ENCODE results near the gene PPIG.
"Not testable (repeated sequence)": the region's sequence is repeated elsewhere in the genome, so short reads cannot be mapped to it uniquely, and the experiment has no call there.

The PPIG gene

GRCh38 chr2:169673106-169673505 is 89.0 kb downstream of the PPIG start:
- DNase-seq (ENCODE audit: low spot score): no peak
- no peak overlapping the region for H3K27ac ChIP-seq
- H3K4me3 ChIP-seq: no peak overlapping the region
- TF ChIP-seq CTCF (IDR thresholded peaks at IDR 0.05): no peak

GRCh38 chr2:169673921-169674320 is 89.8 kb downstream of the PPIG start:
- H3K27ac ChIP-seq: no peak overlapping the region
- DNase-seq (ENCODE audit: low spot score): no peak
- no peak overlapping the region for H3K4me3 ChIP-seq
- TF ChIP-seq CTCF (IDR thresholded peaks at IDR 0.05): no peak

- Histone ChIP-seq H3K4me3 (no peak overlapping the region), H3K27ac (no peak overlapping the region)
- TF ChIP-seq CTCF (IDR thresholded peaks at IDR 0.05): no peak
- no peak for DNase-seq (ENCODE audit: low spot score)
Observed at GRCh38 chr2:169676357-169676756, 92.2 kb downstream of the PPIG start.

DNA sequence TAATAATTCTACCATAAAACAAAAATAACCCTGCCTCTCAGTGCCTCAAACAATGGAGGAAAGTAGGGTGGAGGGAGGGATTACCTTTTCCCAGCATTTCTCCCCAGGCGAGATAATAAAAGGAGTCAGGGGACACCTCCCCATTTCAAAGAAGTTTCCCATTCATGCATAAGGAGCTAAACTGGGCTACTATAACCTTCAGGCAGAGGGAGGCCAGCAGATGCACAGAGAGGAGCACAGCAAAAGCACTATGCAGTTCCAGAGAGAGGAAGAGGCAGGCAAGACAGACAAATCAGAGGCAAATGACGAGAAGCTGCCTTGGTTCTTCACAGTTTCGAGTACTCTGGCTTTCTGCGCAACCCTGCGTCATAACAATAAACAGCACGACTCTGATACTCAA is 92.7 kb downstream of the PPIG start:
- DNase-seq (ENCODE audit: low spot score): no peak
- TF ChIP-seq CTCF (IDR thresholded peaks at IDR 0.05): no peak
- H3K27ac ChIP-seq: no peak overlapping the region
- no peak overlapping the region for H3K4me3 ChIP-seq

DNA sequence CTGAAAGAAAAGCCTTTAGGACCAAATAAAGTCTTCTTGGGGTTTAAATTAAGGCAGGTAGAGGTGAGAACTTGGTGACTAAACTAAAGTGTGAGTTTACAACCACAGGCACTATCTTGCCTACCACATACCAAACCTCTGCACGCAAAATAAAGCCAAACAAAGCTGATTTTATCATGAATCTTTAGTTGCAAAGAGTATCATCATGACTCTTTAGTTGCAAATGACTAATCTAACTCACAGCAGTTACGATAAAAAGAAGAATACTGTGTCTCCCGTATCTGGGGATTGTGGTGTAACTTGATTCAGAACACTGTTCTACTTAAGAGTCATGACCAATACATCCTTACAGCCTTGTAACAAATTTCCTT is 98.9 kb downstream of the PPIG start:
- H3K27ac ChIP-seq: no peak overlapping the region
- no peak overlapping the region for H3K4me3 ChIP-seq
- DNase-seq (ENCODE audit: low spot score): no peak
- no peak for TF ChIP-seq CTCF (IDR thresholded peaks at IDR 0.05)

DNA sequence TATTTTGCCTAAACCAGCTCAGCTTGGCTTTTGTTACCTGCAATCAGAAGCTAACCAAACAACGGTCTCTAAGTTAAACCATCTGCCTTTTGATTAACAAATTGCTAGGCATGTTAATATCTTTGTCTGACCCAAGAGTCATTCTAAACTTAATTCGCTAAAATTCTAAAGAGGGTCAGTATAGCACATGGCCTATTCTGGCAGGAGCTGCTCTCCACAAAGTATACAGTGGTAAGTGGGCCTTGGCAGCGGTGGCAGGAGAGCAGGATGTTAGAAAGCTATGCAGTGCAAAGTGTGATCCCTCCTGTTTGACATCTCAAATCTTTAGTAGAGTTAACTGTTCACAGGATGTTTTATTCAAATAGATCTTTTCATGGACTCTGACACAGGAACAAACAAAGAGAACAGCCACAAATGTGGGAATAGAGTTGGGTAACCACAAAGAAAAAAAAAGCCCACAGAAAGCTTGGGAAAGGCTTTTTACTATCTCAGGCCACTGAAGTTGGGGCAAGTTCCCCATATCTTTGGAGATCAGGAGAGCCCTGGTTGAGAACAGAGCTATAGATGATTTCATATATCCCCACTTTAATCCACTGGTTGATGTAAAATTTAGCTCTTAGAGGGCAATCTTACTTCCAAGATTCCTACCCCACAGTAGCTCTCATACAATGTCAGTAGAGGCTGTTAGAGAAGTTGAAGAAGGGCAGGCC is 99.4 kb downstream of the PPIG start:
- no peak for DNase-seq (ENCODE audit: low spot score)
- no peak for TF ChIP-seq CTCF (IDR thresholded peaks at IDR 0.05)
- H3K27ac ChIP-seq: no peak overlapping the region
- H3K4me3 ChIP-seq: no peak overlapping the region

DNA sequence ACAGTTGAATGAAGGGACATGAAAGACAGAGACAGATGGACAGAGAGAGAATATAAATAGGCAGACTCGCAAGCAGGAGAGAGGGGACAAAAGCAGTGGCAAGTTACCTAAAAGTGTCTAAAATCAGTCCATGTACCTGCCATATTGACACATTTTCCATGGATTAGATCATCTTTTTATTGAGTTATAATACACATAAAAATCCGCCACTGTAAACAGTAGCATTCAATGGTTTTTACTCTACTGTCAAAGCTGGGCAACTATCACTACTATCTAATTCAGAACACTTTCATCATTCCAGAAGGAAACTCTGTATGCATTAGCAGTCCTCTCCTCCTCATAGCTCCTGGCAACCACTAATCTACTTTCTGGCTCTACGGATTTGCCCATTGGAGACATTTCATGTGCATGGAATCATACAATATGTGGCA is 100.0 kb downstream of the PPIG start:
- Histone ChIP-seq H3K4me3 (no peak overlapping the region), H3K27ac (no peak overlapping the region)
- TF ChIP-seq CTCF (IDR thresholded peaks at IDR 0.05): no peak
- DNase-seq (ENCODE audit: low spot score): no peak

- H3K27ac ChIP-seq; DNase-seq (ENCODE audit: low spot score); H3K4me3 ChIP-seq: not testable (repeated sequence)
Observed at GRCh38 chr2:169684712-169685111, 100.6 kb downstream of the PPIG start.

DNA sequence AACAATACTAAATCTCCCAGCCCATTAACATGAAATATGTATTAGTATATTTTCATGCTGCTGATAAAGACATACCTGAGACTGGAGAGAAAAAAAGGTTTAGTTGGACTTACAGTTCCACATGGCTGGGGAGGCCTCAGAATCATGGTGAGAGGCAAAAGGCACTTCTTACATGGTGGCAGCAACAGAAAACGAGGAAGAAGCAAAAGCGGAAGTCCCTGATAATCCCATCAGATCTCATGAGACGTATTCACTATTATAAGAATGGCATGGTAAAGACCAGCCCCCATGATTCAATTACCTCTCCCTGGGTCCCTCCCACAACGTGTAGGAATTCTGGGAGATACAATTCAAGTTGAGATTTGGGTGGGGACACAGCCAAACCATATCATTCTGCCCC is 102.7 kb downstream of the PPIG start:
- DNase-seq (ENCODE audit: low spot score); H3K4me3 ChIP-seq; H3K27ac ChIP-seq: not testable (repeated sequence)

DNA sequence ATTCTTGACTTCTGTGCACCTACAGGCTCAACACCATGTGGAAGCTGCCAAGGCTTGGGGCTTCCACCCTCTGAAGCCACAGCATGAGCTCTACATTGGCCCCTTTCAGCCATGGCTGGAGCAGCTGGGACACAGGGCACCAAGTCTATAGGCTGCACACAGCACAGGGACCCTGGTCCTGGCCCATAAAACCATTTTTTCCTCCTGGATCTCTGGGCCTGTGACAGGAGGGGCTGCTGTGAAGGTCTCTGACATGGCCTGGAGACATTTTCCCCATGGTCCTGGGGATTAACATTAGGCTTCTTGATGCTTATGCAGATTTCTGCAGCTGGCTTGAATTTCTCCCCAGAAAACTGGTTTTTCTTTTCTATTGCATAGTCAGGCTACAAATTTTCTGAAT is 103.8 kb downstream of the PPIG start:
- not testable (repeated sequence) for H3K27ac ChIP-seq; H3K4me3 ChIP-seq; DNase-seq (ENCODE audit: low spot score)

Measured in coronary artery (tissue), 2 donors.